Heart left ventricle (tissue), 16 donors: Measurements from ENCODE around the gene COX7A2. TPM values are rescaled to one million over a fixed set of nuclear protein-coding genes. Genes with fewer than 3 reads are reported as not detected.

Source experiments
- ATAC-seq, 4 donors: fragments of 200-7000 bp; cut with Tn5 transposase; one replicate each; pipeline ENCODE4 v1.9.1; 2020 to 2022; ENCODE audit warnings: moderate library complexity in 4 of 4, mild to moderate bottlenecking in 3 of 4, moderate number of reproducible peaks in 1 of 4
- DNase-seq, 5 donors: peaks; one replicate each; pipeline ENCODE4 v3.0.0-alpha.2; 2020
- H3K27ac ChIP-seq, 12 donors: fragments of 200-600 bp; sonication (generic) in 4 of 12; one replicate each; pipeline versions ENCODE4 v1.5.0 to v1.8.0; 2016 to 2022; ENCODE audit warnings: mild to moderate bottlenecking in 2 of 12
- H3K27me3 ChIP-seq, 9 donors: fragments of 200-600 bp; sonication (generic) in 2 of 9; one replicate each; pipeline versions ENCODE4 v1.5.1 to v1.8.0; 2016 to 2022; ENCODE audit warnings: mild to moderate bottlenecking in 3 of 9
- H3K36me3 ChIP-seq, 9 donors: fragments of 200-600 bp; sonication (generic) in 2 of 9; one replicate each; pipeline versions ENCODE4 v1.5.0 to v1.8.0; 2018 to 2022; ENCODE audit warnings: mild to moderate bottlenecking in 2 of 9
- H3K4me1 ChIP-seq, 12 donors: fragments of 200-600 bp; sonication (generic) in 4 of 12; one replicate each; pipeline versions ENCODE4 v1.5.0 to v1.8.0; 2016 to 2022; ENCODE audit warnings: mild to moderate bottlenecking in 3 of 12
- H3K4me3 ChIP-seq, 12 donors: fragments of 200-600 bp; sonication (generic) in 4 of 12; one replicate each; pipeline versions ENCODE4 v1.5.0 to v1.8.0; 2017 to 2022; ENCODE audit warnings: mild to moderate bottlenecking in 9 of 12, moderate library complexity in 4 of 12
- H3K9me3 ChIP-seq, 12 donors: fragments of 200-600 bp; sonication (generic) in 4 of 12; one replicate each; pipeline versions ENCODE4 v1.5.0 to v1.8.0; 2016 to 2022; ENCODE audit warnings: mild to moderate bottlenecking in 1 of 12
- POLR2A ChIP-seq, 2 donors: fragments of 450-650 bp; IDR thresholded peaks; one replicate each; pipeline ENCODE4 v1.6.1; 2017; ENCODE audit warnings: antibody characterized with exemption in 2 of 2, mild to moderate bottlenecking in 2 of 2, moderate library complexity in 2 of 2
- WGBS, 4 donors: extraction: QIAGEN DNeasy Blood & Tissue Kit in 2 of 4; methylation state at CpG; one replicate each; pipeline versions ENCODE4 v1.1.5 to v1.1.7; 2013 to 2018; 5-methylcytosine and 5-hydroxymethylcytosine counted together
- intact Hi-C, 10 donors: fragments of 100-400 bp; cut with DNase I; formaldehyde crosslinking; loops; one replicate each; pipeline versions ENCODE4 v1.11.1 to v1.14.2; 2022
- polyA plus RNA-seq, 2 donors: library from polyadenylated mRNA; stranded (reverse); fragments of 200-250 nt; gene quantifications; one replicate each; pipeline ENCODE4 v1.2.3, GENCODE V29; 2013
- total RNA-seq, 9 donors: library from RNA; depleted of rRNA in 2 of 9; stranded (reverse); fragments of >200 nt in 2 of 9; fragmentation: NEBNext Ultra II Directional in 3 of 9; extraction: Animal tissue kit (Norgen Biotek cat#: 25700) in 3 of 9; gene quantifications; one replicate each; pipeline versions ENCODE4 v1.1.0 to v1.2.4, GENCODE V29; 2016 to 2023
- TF ChIP-seq, protein P1 (sequence below), 12 donors: fragments of 200-600 bp; sonication (generic) in 4 of 12; IDR thresholded peaks; one replicate each; pipeline versions ENCODE4 v1.5.0 to v1.8.0; 2018 to 2022; ENCODE audit warnings: antibody characterized with exemption in 12 of 12, mild to moderate bottlenecking in 5 of 12
- donor health status: ischemic (EF 13 %, LVEDD 7.1; RV severe dilation, severe dysfunction).
- donor health status: healthy with polysubstance abuse.
- donor health status: DM: no; HTN: yes; CAD: no.
- donor health status: DM: no; HTN: no; CAD: no.
- donor health status: ischemic (EF 25% LVEDD 6.9; RV normal size, moderate dysfunction).
- donor health status: ischemic (EF 25% LVEDD 5.7; RV mildly dilated, moderate dysfunction).
- donor health status: healthy.
- donor health status: DM: yes; HTN: yes; CAD: no.
- donor health status: ischemic (EF 35%, LVEDD 5.7; RV mildly dilated, moderate dysfunction).
- donor health status: nonischemic (EF 11% LVEDD 7.7; RV severe dilation, severe dysfunction).
- donor health status: DM: yes; HTN: yes; CAD: no.
- donor health status: PGD.
- donor health status: ischemic (EF 29% LVEDD 5.4; RV normal size, mild dysfunction).
- donor health status: nonischemic (EF 23%, LVEDD 6.1; RV moderate dilation, normal function).

Gene COX7A2
- total and polyA plus RNA-seq, 11 donors, result 646 to 1,466 (median 1,110) TPM

DNA sequence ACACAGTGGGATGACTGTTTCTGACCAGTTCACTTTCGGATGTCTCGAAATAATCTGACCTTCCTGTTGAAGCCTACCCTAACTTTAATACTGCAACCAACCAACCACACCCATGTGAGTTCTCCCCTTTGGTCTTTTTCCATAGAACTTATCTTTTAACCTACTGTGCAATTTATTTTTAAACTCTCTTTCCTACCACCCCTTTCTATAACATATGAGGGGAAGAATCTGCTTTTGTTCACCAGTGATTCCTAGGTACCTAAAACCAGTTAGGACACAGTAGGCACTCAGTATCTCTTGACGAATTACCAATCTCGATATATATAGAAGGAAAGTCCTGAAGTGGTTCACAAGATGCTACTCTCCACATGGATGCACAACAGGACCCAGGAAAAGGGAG lies 7.0 kb downstream of the COX7A2 start:
- Histone ChIP-seq H3K4me1 (peaks cover 0 to 38% (median 19%) of the 10 kb centered on the region in 12 donors), H3K4me3 (no peak overlapping the region), H3K27ac (no peak overlapping the region), H3K36me3 (peaks cover 0 to 57% (median 49%) of the 10 kb centered on the region in 9 donors), H3K27me3 (no peaks in the 10 kb centered on the region), H3K9me3 (no peaks in the 10 kb centered on the region)
- DNase-seq (no peak), ATAC-seq (no peak)
- intact Hi-C loops, result no loop called here
- TF ChIP-seq, protein P1, sequence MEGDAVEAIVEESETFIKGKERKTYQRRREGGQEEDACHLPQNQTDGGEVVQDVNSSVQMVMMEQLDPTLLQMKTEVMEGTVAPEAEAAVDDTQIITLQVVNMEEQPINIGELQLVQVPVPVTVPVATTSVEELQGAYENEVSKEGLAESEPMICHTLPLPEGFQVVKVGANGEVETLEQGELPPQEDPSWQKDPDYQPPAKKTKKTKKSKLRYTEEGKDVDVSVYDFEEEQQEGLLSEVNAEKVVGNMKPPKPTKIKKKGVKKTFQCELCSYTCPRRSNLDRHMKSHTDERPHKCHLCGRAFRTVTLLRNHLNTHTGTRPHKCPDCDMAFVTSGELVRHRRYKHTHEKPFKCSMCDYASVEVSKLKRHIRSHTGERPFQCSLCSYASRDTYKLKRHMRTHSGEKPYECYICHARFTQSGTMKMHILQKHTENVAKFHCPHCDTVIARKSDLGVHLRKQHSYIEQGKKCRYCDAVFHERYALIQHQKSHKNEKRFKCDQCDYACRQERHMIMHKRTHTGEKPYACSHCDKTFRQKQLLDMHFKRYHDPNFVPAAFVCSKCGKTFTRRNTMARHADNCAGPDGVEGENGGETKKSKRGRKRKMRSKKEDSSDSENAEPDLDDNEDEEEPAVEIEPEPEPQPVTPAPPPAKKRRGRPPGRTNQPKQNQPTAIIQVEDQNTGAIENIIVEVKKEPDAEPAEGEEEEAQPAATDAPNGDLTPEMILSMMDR (IDR thresholded peaks at IDR 0.05), result no peak
- no peak for TF ChIP-seq POLR2A (IDR thresholded peaks at IDR 0.05)
- WGBS, 4 donors, result 79 to 87% (median 83%) methylated on average over 4 of the region's 4 CpGs

DNA sequence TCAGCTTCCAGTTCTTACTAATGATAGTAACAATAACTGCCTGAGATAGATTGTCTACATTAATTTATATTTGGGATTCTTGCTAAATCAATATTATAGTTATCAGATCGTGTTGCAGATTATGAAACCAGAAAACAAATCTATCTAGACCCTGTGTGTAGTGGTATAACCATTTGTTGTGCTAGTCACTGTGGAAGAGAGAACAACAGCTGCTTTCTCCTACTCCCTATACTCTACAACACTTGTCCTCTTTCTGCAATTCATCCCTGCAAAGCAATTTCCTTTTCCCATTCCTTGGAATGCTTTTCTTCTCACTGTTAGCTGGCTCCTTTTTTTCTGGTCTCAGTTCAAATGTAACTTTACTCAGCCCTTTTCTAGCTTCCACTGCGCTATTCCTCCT lies 8.3 kb downstream of the COX7A2 start:
- intact Hi-C loops, result no loop called here
- Histone ChIP-seq H3K4me3 (no peak overlapping the region), H3K9me3 (no peaks in the 10 kb centered on the region), H3K4me1 (peaks cover 0 to 31% (median 12%) of the 10 kb centered on the region in 12 donors), H3K27me3 (no peaks in the 10 kb centered on the region), H3K36me3 (peaks cover 0 to 46% (median 39%) of the 10 kb centered on the region in 9 donors), H3K27ac (no peak overlapping the region)
- ATAC-seq, result no peak
- no peak for TF ChIP-seq POLR2A (IDR thresholded peaks at IDR 0.05)
- TF ChIP-seq, protein P1 (IDR thresholded peaks at IDR 0.05), result no peak
- WGBS, 4 donors, result 90 to 94% (median 91%) methylated on average over 2 of the region's 2 CpGs
- no peak for DNase-seq

DNA sequence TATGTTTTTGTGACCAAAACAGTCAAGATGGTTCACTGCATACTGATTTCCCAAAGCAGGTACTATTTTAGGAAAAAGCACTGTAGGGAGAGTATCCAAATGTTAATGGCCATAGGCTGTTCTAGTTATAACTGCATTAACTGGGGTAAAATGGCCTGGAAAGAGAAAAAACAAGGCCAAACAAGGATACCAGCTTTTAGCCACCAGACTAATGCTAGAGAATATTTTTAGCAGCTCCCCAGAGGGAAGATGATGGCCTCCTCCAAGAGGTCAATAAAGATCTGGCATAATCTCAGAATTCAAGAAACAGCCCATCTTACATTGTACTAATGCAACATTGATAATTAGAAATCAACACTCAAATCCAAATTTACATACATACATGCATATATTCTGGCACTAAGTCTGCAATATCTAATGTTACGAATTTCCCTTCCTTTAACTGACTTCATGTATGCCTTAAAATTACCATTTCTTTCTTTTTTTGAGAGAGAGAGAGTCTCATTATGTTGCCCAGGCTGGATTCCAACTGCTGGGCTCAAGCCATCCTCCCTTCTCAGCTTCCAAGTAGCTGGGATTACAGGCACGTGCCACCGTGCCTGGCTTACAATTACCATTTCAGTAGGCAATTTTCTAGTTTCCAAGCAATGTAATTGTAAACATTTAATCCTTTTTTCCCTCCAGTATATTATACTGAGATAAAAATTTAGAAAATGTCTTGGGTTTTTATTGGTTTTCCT lies 9.3 kb downstream of the COX7A2 start:
- Histone ChIP-seq H3K9me3 (no peaks in the 10 kb centered on the region), H3K36me3 (peaks cover 0 to 36% (median 29%) of the 10 kb centered on the region in 9 donors), H3K4me3 (no peak overlapping the region), H3K27me3 (no peaks in the 10 kb centered on the region), H3K27ac (peak overlapping the region in 5 of 12 donors; percentile 2 to 44 (median 23)), H3K4me1 (peaks cover 0 to 27% (median 12%) of the 10 kb centered on the region in 12 donors)
- no peak for DNase-seq
- 42 to 52% (median 49%) methylated on average over 3 of the region's 3 CpGs for WGBS, 4 donors
- peak in 2 of 4 donors; percentile 6 to 19 for ATAC-seq
- TF ChIP-seq, protein P1 (IDR thresholded peaks at IDR 0.05), result no peak
- TF ChIP-seq POLR2A (IDR thresholded peaks at IDR 0.05), result no peak
- intact Hi-C loops, result no loop called here

DNA sequence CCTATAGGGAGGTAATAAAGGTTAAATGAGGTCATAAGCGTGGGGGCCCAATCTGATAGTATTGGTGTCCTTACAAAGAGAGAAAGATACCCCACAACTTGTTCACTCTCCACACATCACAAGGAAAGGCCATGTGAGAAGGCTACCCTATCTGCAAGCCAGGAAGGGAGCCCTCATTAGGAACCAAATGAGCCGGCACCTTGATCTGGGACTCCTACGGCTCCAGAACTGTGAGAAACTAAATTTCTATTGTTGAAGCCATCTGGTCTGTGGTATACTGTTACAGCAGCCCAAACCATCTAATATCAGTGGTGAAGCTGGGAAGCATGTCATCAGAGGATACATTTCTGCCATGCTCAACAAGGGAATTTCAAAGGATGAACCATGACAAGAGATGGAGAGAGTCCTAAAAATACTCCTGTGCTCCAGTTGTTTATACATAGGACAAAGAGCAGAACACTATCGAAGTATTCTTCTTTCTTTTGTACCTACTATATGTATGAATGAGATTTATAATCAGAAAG lies 10.4 kb downstream of the COX7A2 start:
- 83 to 91% (median 90%) methylated on average over 4 of the region's 4 CpGs for WGBS, 4 donors
- peak overlapping the region in 4 of 12 donors; percentile 5 to 44 (median 22) for H3K27ac ChIP-seq

More for the DNA sequence above, 10.4 kb downstream of the COX7A2 start:
- no peaks in the 10 kb centered on the region for H3K27me3 ChIP-seq
- no peak for DNase-seq
- intact Hi-C loops, result no loop called here
- peaks cover 0 to 27% (median 12%) of the 10 kb centered on the region in 12 donors for H3K4me1 ChIP-seq
- H3K9me3 ChIP-seq, result no peaks in the 10 kb centered on the region
- no peak for ATAC-seq
- peaks cover 0 to 25% (median 20%) of the 10 kb centered on the region in 9 donors for H3K36me3 ChIP-seq
- no peak overlapping the region for H3K4me3 ChIP-seq
- TF ChIP-seq, protein P1 (IDR thresholded peaks at IDR 0.05), result no peak
- TF ChIP-seq POLR2A (IDR thresholded peaks at IDR 0.05), result no peak
